Left colon (tissue), 2 donors: ENCODE measurements around the gene TMEM272. TPM values are rescaled to one million over a fixed set of nuclear protein-coding genes. Genes with fewer than 3 reads are reported as not detected.

Source experiments
- ATAC-seq: fragments of 200-7000 bp; cut with Tn5 transposase; one replicate; pipeline ENCODE4 v1.9.1; 2020; ENCODE audit warnings: mild to moderate bottlenecking, moderate library complexity
- DNase-seq, 2 donors: peaks; one replicate each; pipeline ENCODE4 v3.0.0-alpha.2; 2020
- intact Hi-C, 2 donors: fragments of 100-400 bp; cut with DNase I in 1 of 2; cut with micrococcal nuclease in 1 of 2; formaldehyde crosslinking; loops; one replicate each; pipeline versions ENCODE4 v1.11.2 to v1.14.0; 2022; cut with DNase I, micrococcal nuclease
- total RNA-seq, 2 donors: library from RNA; stranded (reverse); fragmentation: NEBNext Ultra II Directional; extraction: Animal tissue kit (Norgen Biotek cat#: 25700); gene quantifications; one replicate each; pipeline ENCODE4 v1.2.1, GENCODE V29; 2021
- donor health status: DM: no; HTN: no; CAD: no.
- donor health status: DM: yes; HTN: yes; CAD: no.

TMEM272 gene
- total RNA-seq, 2 donors from 2014 or later, result 0.06 to 0.11 TPM

- peak; percentile 43 to 51 for DNase-seq
- intact Hi-C loops, result no loop called here
- peak; percentile 59 for ATAC-seq
Measured at GRCh38 chr13:51797664-51798488, 47.1 kb downstream of the TMEM272 start.

GRCh38 chr13:51796546-51796945, 48.4 kb downstream of the TMEM272 start:
- intact Hi-C loops, result no loop called here
- ATAC-seq (no peak), DNase-seq (no peak)

GRCh38 chr13:51795419-51795818, 49.6 kb downstream of the TMEM272 start:
- DNase-seq (no peak), ATAC-seq (no peak)
- intact Hi-C loops, result no loop called here

GRCh38 chr13:51794964-51795363, 50.0 kb downstream of the TMEM272 start:
- intact Hi-C loops, result no loop called here
- ATAC-seq (no peak), DNase-seq (no peak)

- intact Hi-C loops, result no loop called here
- DNase-seq, result no peak
- no peak for ATAC-seq
Measured at GRCh38 chr13:51793570-51794271, 51.3 kb downstream of the TMEM272 start.

GRCh38 chr13:51786425-51787265, 58.3 kb downstream of the TMEM272 start:
- DNase-seq (no peak), ATAC-seq (no peak)
- intact Hi-C loops, result no loop called here

GRCh38 chr13:51785712-51786424, 59.1 kb downstream of the TMEM272 start:
- DNase-seq (peak in 1 of 2 donors; percentile 52), ATAC-seq (peak; percentile 36)
- intact Hi-C loops, result no loop called here

GRCh38 chr13:51784097-51784496, 60.9 kb downstream of the TMEM272 start:
- intact Hi-C loops, result no loop called here
- DNase-seq, result no peak
- peak; percentile 48 for ATAC-seq

GRCh38 chr13:51783428-51784094, 61.4 kb downstream of the TMEM272 start:
- intact Hi-C loops, result no loop called here
- DNase-seq (no peak), ATAC-seq (peak; percentile 66)

GRCh38 chr13:51782026-51782710, 62.8 kb downstream of the TMEM272 start:
- intact Hi-C loops, result no loop called here
- ATAC-seq (peak; percentile 64), DNase-seq (no peak)

- DNase-seq (no peak), ATAC-seq (peak; percentile 50)
- intact Hi-C loops, result no loop called here
Measured at GRCh38 chr13:51781246-51782022, 63.5 kb downstream of the TMEM272 start.

GRCh38 chr13:51780099-51780498, 64.9 kb downstream of the TMEM272 start:
- intact Hi-C loops, result no loop called here
- ATAC-seq (no peak), DNase-seq (no peak)

- DNase-seq, result no peak
- no peak for ATAC-seq
Measured at GRCh38 chr13:51778392-51778791, 66.6 kb downstream of the TMEM272 start.

GRCh38 chr13:51777921-51778320, 67.1 kb downstream of the TMEM272 start:
- ATAC-seq, result no peak
- DNase-seq, result no peak
- intact Hi-C loops, result no loop called here

More at GRCh38 chr13:51778392-51778791, 66.6 kb downstream of the TMEM272 start:
- intact Hi-C loops, result no loop called here

GRCh38 chr13:51776179-51776578, 68.8 kb downstream of the TMEM272 start:
- intact Hi-C loops, result no loop called here
- no peak for ATAC-seq
- DNase-seq, result no peak

- DNase-seq (no peak), ATAC-seq (no peak)
- intact Hi-C loops, result no loop called here
Measured at GRCh38 chr13:51773515-51773914, 71.5 kb downstream of the TMEM272 start.

GRCh38 chr13:51772781-51773180, 72.2 kb downstream of the TMEM272 start:
- intact Hi-C loops, result no loop called here
- ATAC-seq (no peak), DNase-seq (no peak)
